GM12891 (cell line): ENCODE measurements around the gene COPG1.

ENCODE experiments used
- PAX5 ChIP-seq: IDR thresholded peaks from 2 replicates; pipeline ENCODE4 v1.6.1; 2011; ENCODE audit warnings: low read length, moderate library complexity, mild to moderate bottlenecking; ENCODE audit not compliant: insufficient read depth, severe bottlenecking
- POLR2A ChIP-seq: IDR thresholded peaks from 2 replicates; pipeline ENCODE4 v1.6.1; 2011; ENCODE audit warnings: low read depth, low read length, control low read depth
- POLR2AphosphoS5 ChIP-seq: IDR thresholded peaks from 2 replicates; pipeline ENCODE4 v1.6.1; 2011; ENCODE audit warnings: low read depth, low read length, control low read depth
- POU2F2 ChIP-seq: IDR thresholded peaks from 2 replicates; pipeline ENCODE4 v1.6.1; 2011; ENCODE audit warnings: low read depth, mild to moderate bottlenecking, control low read depth, low read length, moderate library complexity
- SPI1 ChIP-seq: IDR thresholded peaks from 2 replicates; pipeline ENCODE4 v1.6.1; 2011; ENCODE audit warnings: low read depth, low read length, control low read depth
- TAF1 ChIP-seq: IDR thresholded peaks from 2 replicates; pipeline ENCODE4 v1.6.1; 2011; ENCODE audit warnings: low read depth, low read length, control low read depth

DNA sequence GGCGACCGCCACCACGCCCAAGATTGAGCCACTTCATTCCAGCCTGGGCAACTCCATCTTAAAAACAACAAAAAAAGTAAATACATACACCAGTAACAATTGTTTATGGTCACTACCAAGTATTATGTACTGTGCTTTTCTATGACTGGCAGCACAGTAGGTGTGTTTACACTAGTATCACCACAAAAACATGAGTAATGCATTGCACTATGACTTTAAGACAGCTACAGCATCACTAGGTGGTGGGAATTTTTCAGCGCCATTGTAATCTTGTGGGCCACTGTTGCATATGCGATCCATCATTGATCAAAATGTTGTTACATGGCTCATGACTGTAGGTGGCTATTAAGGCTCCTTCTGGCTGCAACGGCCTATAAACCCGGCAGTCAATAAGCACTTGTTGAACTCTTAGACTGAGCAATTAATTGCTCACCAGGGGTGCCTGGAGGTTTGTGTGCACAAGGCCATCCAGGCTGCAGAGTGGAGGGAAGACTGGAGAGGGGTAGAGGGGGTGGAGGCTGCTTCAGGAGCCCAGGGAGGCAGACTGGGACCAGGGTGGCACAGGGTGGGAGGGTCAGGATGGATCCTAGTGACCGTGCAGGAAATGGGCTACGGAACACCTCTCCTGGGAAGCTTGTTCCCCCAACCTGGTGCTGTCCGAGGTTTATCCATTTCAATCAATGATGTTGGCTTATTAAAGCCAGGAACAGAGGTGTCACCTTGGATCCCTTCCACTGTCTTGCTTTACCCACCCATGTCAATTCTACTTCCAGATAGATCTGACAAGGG, 17.9 kb upstream of the COPG1 start:
- TF ChIP-seq POLR2A: no peak
- no peak for TF ChIP-seq POLR2AphosphoS5
- no peak for TF ChIP-seq TAF1
- TF ChIP-seq POU2F2: no peak
- no peak for TF ChIP-seq SPI1
- no peak for TF ChIP-seq PAX5
